ENCODE data around the gene ZNF865. TPM values are rescaled to one million over a fixed set of nuclear protein-coding genes. Genes with fewer than 3 reads are reported as not detected.

Gene ZNF865
- total and polyA plus RNA-seq, 2 of the 8 experiments (the other 6 are each of a cell fraction or from before 2014, with no cell fraction given) = 3.5 to 13.6 TPM

GRCh38 chr19:55576746-55577145 is 28.7 kb upstream of the ZNF865 start:
- Histone ChIP-seq H3K27ac (ENCODE audit: low read depth, low read length) (no peak overlapping the region), H3K4me1 (replicated peaks in 1 of 4; ENCODE audit: control insufficient read depth in 3 of 4, insufficient read depth in 4 of 4, low read length in 3 of 4) (no peaks in the 10 kb centered on the region), H2BK20ac (ENCODE audit: low read length) (no peak overlapping the region), H3K36me3 (ENCODE audit: control insufficient read depth in 2 of 4, insufficient read depth in 4 of 4, low read length in 3 of 4) (peaks cover 7 to 23% (median 9%) of the 10 kb centered on the region in 4 experiments; a peak in 7 of 8 replicates), H3K79me1 (ENCODE audit: low read depth, low read length) (peaks cover 8% of the 10 kb centered on the region; the same call in 1 of the 2 replicates), H3K4ac (replicated peaks; ENCODE audit: insufficient read length, low read depth, low read length) (no peak overlapping the region), H2BK12ac (ENCODE audit: low read depth, low read length) (no peak overlapping the region), H4K20me1 (replicated peaks in 1 of 2; ENCODE audit: control insufficient read depth in 1 of 2, insufficient read depth in 2 of 2, low read length in 2 of 2) (peaks cover 0 to 4% of the 10 kb centered on the region in 2 experiments), H4K5ac (ENCODE audit: insufficient read length, low read depth, low read length) (no peak overlapping the region), H3K18ac (ENCODE audit: extremely low read depth, low read length) (no peak overlapping the region), H3K23me2 (ENCODE audit: low read depth, low read length) (peaks cover 6% of the 10 kb centered on the region; the same call in 1 of the 2 replicates), H3K4me3 (ENCODE audit: extremely low read depth in 1 of 4, insufficient read depth in 2 of 4, low read depth in 3 of 4, low read length in 4 of 4) (no peak overlapping the region), H4K91ac (replicated peaks; ENCODE audit: insufficient read length, low read length) (no peak overlapping the region), H2BK15ac (ENCODE audit: low read length) (no peak overlapping the region), H2AFZ (ENCODE audit: low read length) (no peak overlapping the region), H3K4me2 (ENCODE audit: insufficient read depth in 1 of 2, low read depth in 2 of 2, low read length in 2 of 2) (no peak overlapping the region), H3K27me3 (replicated peaks in 1 of 4; ENCODE audit: control insufficient read depth in 3 of 4, extremely low read depth in 1 of 4, insufficient read depth in 3 of 4, low read length in 3 of 4) (no peaks in the 10 kb centered on the region), H2BK5ac (ENCODE audit: low read depth, low read length) (no peak overlapping the region), H4K8ac (ENCODE audit: extremely low read depth, insufficient read depth, low read length) (no peak overlapping the region), H2BK120ac (replicated peaks; ENCODE audit: low read depth, low read length) (no peak overlapping the region), H3K14ac (ENCODE audit: insufficient read length) (no peak overlapping the region), H3K9ac (replicated peaks in 1 of 4; ENCODE audit: extremely low read depth in 1 of 4, low read depth in 3 of 4, low read length in 3 of 4) (no peak overlapping the region), H3K56ac (replicated peaks; ENCODE audit: insufficient read length, low read depth, low read length) (no peak overlapping the region), H3K23ac (ENCODE audit: insufficient read length) (no peak overlapping the region), H3K9me3 (ENCODE audit: insufficient read depth in 2 of 2, low read depth in 1 of 2, low read length in 1 of 2) (no peaks in the 10 kb centered on the region), H2AK5ac (ENCODE audit: low read depth, low read length) (no peak overlapping the region), H3K79me2 (ENCODE audit: control insufficient read depth in 1 of 2, insufficient read depth in 2 of 2, low read length in 2 of 2) (peaks cover 5 to 6% of the 10 kb centered on the region in 2 experiments; a peak in 3 of 4 replicates)
- no peak for DNase-seq (ENCODE audit: low read depth in 1 of 2, low spot score in 2 of 2)
- TF ChIP-seq SIRT6 (IDR thresholded peaks at IDR 0.05; ENCODE audit: low read length) (no peak), ASH2L (IDR thresholded peaks at IDR 0.05; ENCODE audit: low read length) (no peak), BACH1 (IDR thresholded peaks at IDR 0.05; ENCODE audit: low read length) (no peak), TEAD4 (IDR thresholded peaks at IDR 0.05; ENCODE audit: low read depth, low read length) (no peak), BCL11A (IDR thresholded peaks at IDR 0.05; ENCODE audit: low read depth in 2 of 2, low read length in 2 of 2) (no peak), ZNF274 (IDR thresholded peaks at IDR 0.05; ENCODE audit: borderline replicate concordance, extremely low read depth, low read length) (no peak), KDM1A (IDR thresholded peaks at IDR 0.05; ENCODE audit: borderline replicate concordance, low read length) (no peak), TAF1 (IDR thresholded peaks at IDR 0.05; ENCODE audit: low read depth, low read length) (no peak), RAD21 (IDR thresholded peaks at IDR 0.05 in 1 of 2, conservative IDR thresholded peaks at IDR 0.05 in 1 of 2; ENCODE audit: low read depth in 2 of 2, low read length in 2 of 2) (no peak), RXRA (IDR thresholded peaks at IDR 0.05; ENCODE audit: insufficient read depth, low read depth, low read length) (no peak), CBX5 (IDR thresholded peaks at IDR 0.05; ENCODE audit: low read depth, low read length) (no peak)
- TF ChIP-seq, protein P1, sequence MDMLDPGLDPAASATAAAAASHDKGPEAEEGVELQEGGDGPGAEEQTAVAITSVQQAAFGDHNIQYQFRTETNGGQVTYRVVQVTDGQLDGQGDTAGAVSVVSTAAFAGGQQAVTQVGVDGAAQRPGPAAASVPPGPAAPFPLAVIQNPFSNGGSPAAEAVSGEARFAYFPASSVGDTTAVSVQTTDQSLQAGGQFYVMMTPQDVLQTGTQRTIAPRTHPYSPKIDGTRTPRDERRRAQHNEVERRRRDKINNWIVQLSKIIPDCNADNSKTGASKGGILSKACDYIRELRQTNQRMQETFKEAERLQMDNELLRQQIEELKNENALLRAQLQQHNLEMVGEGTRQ (IDR thresholded peaks at IDR 0.05; ENCODE audit: low read length) = no peak
- TF ChIP-seq, protein P2, sequence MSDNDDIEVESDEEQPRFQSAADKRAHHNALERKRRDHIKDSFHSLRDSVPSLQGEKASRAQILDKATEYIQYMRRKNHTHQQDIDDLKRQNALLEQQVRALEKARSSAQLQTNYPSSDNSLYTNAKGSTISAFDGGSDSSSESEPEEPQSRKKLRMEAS (IDR thresholded peaks at IDR 0.05) = no peak
- 89% methylated on average over 5 of the region's 5 CpGs; no CpG with 5 or more reads in 1 of the 2 experiments for WGBS, 2 experiments (ENCODE audit: extremely low coverage in 1 of 2, insufficient coverage in 1 of 2, insufficient read length in 1 of 2, insufficient replicate concordance in 2 of 2, low coverage in 1 of 2, low lambda C conversion rate in 2 of 2, missing lambda C conversion rate in 1 of 2)
- ChIA-PET POLR2A (ENCODE audit: partially characterized antibody) (interaction anchor here (0.9 kb wide), 1 partner anchor 17 kb away, joined by 4 read pairs; no protein-coding TSS in a partner anchor), CTCF (ENCODE audit: partially characterized antibody) (interaction anchor here (0.7 kb wide), 1 partner anchor 30 kb away, joined by 3 read pairs; no protein-coding TSS in a partner anchor)
- no peak for FAIRE-seq

Data from H1 (cell line).